Measurements from ENCODE around the gene CDC25B.
"Not testable (repeated sequence)": the region's sequence is repeated elsewhere in the genome, so short reads cannot be mapped to it uniquely, and the experiment has no call there.

CDC25B gene

DNA sequence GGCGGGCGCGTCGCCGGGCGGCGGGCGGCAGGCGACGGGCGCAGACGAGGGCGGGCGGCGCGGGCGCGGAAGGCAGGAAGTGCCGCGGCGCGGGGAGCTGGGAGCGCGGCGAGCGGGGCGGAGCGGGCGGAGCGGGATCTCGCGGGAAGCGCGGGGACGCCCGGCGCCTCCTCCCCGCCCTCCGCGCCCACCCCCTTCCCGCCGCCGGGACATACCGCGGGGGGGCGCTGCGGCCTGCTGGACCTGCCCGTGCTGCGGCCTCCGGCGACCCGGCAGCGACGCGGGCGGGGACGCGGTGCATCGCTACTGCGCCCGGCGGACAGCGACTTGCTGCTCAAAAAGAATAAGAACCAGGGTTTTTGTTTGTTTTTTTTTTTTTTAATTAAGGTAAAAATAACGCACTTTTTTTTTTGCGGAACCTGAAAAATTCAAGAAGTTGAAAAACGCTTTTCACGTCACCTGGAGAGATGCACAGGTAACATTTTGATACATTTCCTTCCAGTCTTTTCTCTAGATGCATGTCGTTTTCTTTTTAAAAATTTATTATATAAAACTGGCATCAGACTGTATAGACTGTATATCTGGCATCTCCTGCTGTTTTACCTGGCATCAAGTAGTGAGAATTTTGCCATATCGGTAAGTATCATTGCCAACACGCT is 9.3 kb upstream of the CDC25B start, which contains the start of gene CENPB:
TSS of gene CENPB (minus strand) at position 76 of the 659 bp plus-strand sequence. CDS start 257 bp downstream, outside the sequence.
- peak; percentile 60 for DNase-seq

DNA sequence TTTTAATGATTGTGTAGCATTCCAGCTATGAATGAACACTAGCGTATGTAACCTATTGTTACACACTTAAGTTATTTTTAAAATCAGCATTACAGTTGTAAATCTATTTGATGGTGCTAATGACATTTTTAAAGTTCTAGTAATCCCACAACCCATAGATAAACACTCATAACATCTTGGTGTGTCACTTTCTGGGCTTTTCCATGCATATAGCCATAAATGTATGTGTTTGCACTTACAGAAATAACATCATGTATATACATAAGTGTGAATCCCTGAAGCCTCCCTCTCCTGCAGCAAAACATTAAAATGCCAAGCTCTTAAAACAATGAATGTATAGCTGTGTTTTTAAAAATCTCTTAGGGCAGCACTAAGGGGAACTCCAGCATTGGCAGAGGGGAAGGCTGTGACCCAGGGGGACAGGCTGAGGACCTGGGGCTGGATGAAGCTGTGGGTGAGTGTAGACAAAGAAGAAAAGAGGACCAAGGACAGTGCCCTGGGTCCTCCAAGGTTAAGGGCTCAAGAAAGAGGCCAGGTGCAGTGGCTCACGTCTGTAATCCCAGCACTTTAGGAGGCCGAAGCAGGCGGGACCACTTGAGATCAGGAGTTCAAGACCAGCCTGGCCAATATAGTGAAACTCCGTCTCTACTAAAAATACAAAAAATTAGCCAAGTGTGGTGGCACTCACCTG is 8.6 kb upstream of the CDC25B start:
- DNase-seq, result no peak

DNA sequence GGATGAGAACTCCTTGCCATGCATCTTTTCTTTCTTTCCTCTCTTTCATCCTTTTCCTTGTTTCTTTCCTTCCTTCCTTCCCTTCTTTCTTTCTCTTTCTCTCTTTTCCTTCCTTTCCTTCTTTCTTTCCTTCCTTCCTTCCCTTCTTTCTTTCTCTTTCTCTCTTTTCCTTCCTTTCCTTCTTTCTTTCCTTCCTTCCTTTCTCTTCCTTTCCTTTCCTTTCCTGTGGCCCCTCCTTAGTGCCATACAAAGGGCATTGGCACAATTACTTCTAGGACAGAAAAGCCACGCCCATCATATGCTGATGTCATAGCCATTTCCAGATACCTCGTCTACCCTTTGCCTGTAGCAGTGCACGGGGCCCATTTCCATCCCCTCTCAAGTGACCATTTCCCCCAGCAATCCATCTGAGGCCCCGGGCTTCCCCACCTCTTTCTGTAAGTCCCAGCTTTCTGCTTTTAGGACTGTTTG is 7.4 kb upstream of the CDC25B start:
- no peak for DNase-seq

DNA sequence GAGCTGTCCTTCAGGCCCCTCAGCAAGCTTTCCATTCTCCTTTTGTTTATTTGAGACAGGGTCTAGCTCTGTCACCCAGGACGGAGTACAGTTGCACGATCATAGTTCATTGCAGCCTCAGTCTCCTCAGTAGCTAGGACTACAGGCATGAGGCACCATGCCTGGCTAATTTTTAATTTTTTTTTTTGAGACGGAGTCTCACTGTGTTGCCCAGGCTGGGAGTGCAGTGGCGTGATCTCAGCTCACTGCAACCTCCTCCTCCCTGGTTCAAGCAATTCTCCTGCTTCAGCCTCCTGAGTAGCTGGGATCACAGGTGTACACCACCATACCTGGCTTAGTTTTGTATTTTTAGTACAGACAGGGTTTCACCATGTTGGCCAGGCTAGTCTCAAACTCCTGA is 6.9 kb upstream of the CDC25B start:
- DNase-seq, result not testable (repeated sequence)

DNA sequence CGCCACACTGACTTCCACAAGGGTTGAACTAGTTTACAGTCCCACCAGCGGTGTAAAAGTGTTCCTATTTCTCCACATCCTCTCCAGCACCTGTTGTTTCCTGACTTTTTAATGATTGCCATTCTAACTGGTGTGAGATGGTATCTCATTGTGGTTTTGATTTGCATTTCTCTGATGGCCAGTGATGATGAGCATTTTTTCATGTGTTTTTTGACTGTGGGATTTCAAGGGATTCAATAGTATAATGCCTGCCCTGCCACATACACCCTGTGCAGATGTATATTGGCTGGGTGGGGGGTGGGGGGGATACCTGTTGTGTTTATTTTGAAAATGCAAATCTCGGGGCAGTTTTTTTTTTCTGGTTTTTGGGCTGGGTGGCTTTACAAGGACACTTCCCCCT is 1.9 kb upstream of the CDC25B start:
- DNase-seq, result not testable (repeated sequence)

DNA sequence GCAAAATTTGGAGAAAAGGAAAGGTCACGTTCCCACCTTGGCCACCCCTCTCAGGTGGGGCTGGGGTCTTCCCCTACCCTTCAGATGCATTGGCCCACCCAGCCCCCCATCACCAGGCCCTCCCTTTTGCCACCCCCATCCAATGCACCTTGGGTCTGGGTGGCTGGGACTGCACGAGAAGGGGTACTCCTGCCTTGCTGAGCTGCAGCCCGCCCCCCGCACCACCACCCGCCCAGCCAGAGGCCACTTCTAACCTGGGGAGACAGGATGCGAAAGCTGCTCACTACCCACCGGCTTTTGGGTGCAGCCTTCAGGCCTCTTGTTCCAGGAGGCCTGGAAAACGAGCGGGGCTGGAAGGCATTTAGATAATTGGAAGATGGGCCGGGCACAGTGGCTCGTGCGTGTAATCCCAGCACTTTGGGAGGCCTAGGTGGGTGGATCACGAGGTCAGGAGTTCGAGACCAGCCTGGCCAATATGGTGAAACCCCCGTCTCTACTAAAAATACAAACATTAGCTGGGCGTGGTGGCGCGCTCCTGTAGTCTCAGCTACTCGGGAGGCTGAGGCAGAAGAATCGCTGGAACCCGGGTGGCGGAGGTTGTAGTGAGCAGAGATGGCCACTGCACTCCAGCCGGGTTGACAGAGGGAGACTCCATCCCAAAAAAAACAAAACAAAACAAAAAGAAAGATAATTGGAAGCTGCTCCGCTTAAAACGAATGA is 1.2 kb upstream of the CDC25B start:
- no peak for DNase-seq

DNA sequence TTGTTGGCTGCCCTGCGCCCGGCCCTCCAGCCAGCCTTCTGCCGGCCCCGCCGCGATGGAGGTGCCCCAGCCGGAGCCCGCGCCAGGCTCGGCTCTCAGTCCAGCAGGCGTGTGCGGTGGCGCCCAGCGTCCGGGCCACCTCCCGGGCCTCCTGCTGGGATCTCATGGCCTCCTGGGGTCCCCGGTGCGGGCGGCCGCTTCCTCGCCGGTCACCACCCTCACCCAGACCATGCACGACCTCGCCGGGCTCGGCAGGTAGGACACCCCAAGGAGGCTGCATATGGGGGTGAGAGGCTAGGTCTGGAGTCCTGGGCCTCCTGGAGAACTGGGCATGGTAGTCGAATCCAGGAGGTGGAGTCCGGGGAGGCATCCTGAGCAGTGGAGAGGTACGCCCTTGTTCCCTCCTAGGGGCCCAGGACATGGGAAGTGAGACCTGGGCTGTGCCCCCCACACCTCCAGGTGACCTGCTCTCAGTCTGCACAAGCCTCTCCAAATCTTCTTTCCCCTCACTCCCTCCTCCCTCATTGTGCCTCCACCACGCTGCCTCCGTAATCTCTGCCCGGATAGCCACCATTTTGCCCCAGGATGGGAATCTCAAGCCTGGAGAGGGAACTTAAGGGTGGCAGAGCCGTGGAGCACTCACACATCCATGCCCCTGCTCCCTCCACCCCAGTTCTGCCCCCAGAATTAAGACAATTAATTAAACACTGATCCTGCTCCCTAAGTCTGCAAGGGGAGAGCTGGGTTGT is 541 bp downstream of the CDC25B start:
- no peak for DNase-seq

DNA sequence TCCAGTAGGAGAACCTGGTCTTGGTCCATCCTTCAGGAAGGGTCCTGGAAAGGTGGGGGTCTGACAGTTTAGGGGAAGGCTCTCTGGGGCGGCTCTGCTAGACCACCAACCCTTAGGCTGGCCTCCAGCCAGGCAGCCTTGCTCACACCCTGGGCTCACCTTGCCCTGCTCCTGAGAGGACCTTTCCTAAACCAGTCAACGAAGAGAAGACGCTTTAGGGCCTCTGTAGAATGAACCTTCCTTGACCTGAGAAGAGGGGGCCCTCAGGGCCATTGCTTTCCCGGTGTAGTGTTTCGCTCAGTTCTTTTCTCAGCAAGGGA is 1.1 kb downstream of the CDC25B start:
- DNase-seq, result no peak

DNA sequence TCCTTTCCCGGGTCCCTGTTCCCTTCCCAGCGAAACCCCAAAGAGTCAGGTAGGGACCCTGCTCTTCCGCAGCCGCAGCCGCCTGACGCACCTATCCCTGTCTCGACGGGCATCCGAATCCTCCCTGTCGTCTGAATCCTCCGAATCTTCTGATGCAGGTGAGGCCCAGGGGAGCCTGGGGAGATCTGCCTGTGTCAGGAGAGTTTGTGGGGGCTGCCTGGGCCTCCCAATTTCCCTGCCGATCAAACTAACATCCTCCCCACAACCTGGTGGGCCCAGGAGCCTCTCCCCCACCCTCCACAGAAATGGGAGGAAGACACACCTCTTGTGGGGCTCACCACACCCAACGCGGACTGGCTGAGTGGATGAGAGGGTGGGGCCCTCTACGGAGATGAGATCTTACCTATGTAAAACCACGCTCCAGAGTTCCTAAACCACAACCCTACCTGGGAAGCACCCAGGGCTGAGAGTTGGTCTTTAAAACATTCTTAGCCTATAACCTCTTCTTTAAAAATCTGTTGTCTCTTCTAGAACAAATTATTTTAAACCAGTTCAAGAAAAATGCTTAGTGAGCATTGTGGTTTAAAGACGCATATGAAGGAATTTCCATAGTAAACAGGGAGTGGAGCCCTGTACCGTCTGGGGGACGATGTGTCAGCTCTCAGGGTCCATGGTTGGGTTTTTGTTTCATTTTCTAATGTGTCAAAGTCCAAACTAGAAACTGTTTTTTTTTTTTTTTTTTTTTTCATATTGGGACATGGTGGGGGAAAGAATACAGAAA is 1.7 kb downstream of the CDC25B start:
- DNase-seq, result no peak

DNA sequence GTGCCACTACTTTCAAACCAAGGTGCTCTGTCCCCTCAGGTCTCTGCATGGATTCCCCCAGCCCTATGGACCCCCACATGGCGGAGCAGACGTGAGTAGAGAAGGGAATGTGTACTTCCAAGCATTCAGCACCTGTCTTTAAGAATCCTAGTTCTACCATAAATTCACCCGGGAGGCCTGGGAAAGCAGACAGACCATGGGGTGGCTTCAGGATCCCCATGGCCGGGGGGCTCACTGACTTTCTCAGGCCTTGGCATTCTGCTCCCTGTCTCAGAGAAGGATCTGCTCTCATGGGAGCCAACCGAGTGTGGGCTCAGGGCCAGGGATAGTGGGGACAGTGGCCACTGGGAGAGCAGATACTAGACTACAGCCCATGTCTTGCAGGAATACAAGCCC is 2.3 kb downstream of the CDC25B start:
- no peak for DNase-seq

DNA sequence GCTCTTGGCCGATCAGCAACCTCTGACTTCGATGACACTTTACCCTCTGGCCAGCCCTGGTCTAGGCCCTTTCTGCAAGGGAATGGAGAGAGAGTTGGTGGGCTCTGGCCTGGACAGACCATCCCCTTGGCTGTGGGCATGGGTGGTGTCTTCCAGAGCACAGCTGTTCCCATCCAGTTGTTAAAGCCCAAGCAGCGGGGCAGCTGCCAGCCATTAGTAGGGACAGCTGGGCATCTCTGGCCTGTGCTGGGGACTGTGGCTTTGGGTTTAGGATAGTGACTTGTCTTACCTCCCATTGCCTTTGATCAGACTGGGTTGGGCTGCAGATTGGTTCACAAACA is 2.8 kb downstream of the CDC25B start:
- no peak for DNase-seq

DNA sequence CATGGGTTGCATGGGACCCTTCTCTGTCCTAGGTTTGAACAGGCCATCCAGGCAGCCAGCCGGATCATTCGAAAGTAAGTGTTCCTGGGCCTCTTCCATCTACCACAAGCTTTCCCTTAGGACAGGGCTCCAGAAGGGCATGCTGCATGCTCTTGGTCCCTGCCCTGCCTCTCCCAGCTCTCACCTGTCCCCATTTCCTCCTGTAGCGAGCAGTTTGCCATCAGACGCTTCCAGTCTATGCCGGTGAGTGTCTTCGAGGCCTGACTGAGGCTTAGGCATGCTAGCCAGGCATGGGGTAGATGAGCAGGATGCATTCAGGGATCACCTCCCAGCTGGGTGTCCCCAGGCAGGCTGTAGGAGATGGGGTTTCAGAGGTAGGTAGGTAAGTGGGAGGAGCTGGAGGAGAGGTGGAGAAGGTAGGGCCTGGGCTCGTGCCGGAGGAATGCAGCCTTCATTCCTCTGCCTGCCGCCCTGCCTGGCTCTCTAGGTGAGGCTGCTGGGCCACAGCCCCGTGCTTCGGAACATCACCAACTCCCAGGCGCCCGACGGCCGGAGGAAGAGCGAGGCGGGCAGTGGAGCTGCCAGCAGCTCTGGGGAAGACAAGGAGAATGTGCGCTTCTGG is 4.3 kb downstream of the CDC25B start:
- DNase-seq, result no peak

DNA sequence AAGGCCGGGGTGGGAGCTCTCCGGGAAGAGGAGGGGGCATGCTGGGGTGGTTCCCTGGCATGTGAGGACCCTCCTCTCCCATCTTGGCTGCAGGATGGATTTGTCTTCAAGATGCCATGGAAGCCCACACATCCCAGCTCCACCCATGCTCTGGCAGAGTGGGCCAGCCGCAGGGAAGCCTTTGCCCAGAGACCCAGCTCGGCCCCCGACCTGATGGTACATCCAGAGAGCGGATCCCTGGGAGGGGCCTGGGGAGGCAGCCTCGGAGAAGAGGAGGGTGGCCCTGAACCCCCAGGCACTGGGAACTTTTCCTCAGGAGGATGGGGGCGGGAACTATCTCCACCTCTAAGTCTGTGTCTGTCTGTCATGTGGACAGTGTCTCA is 4.8 kb downstream of the CDC25B start:
- DNase-seq, result no peak

DNA sequence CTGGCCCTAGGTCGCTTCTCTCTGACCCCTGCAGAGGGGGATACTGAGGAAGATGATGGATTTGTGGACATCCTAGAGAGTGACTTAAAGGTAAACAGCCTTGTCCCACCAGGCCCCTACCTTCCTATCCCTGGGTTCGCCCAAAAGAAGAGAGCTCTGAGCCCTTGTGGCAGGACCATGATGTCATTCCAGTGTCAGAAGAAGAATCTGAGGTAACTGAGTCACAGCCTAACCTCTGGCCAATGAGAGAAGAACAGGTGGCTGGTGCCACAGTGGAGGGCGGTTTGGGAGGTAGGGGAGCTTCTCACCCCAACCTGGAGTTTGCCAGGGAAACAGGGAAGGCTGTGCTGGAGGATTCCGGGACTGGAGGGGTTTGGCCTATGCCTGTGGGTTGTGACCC is 5.2 kb downstream of the CDC25B start:
- DNase-seq, result no peak

DNA sequence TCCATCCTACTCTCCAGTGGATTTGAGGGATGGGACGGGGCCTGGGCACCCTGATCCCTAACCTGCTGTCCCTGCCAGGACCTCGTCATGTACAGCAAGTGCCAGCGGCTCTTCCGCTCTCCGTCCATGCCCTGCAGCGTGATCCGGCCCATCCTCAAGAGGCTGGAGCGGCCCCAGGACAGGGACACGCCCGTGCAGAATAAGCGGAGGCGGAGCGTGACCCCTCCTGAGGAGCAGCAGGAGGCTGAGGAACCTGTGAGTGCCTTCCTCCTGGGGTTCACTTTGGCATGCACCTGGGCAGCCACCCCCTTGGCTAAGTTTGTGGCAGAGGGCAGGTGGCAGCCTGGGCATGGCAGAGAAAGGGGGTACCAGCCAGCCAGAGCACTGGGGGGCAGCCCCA is 5.7 kb downstream of the CDC25B start:
- DNase-seq, result no peak

DNA sequence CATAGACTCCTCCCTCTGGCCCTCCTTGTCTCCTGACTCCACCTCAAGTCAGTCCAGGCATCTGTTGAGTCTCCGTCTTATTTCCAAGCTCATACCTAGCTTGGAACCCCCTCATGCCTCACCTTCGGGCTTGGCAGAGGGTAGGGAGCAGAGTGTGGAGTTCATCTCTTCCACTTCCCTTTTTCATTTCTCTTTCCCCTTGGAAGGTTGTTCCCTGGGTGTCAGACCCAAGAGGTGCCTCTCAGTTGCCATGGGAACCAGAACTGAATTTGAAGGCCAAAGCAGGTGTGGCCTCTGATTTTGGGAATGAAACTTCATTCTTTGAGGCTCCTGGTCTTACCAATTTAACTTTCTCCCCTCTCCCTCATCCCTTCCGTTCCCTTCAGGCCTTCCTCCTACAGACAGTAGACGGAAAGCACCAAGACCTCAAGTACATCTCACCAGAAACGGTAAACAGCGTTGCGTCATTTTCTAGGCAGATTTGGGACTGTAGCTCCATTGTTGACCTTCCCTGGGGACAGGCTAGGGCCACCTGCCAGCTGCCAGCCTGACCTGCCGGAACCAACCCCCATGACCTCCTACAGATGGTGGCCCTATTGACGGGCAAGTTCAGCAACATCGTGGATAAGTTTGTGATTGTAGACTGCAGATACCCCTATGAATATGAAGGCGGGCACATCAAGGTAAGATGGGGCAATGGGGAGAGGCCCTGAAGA is 6.6 kb downstream of the CDC25B start:
- DNase-seq, result no peak

DNA sequence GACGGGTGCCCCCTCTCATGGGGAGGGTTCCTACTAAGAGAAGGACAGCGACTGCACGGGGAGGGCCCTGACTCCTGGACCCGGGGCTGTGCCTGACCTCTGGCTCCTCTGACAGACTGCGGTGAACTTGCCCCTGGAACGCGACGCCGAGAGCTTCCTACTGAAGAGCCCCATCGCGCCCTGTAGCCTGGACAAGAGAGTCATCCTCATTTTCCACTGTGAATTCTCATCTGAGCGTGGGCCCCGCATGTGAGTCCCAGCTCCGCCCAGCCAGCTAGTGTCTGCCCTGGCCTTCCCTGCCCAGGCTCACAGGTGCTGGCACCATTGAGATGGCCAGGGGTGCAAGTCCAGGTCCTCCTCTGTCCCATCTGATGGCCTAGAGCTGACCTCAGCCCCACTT is 7.2 kb downstream of the CDC25B start:
- DNase-seq, result no peak

DNA sequence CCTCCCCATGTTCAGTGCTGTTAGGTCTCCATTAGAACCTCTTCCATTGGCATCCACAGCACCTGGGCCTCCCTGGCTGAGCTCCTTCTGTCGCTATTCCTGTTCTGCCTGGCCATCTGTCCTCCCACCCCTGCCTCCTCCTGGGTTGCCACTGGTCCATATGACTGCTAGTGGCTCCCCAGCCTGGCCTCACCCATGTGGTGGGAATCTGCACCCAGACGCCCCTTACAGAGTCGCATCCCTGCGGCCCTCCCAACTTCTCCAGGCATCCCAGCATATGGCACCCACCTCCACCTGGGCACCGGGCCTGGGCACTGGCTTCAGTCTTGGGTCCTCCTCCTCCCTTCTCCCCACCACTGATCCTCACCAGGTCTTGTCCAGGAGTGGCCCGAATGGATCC is 7.7 kb downstream of the CDC25B start:
- no peak for DNase-seq

DNA sequence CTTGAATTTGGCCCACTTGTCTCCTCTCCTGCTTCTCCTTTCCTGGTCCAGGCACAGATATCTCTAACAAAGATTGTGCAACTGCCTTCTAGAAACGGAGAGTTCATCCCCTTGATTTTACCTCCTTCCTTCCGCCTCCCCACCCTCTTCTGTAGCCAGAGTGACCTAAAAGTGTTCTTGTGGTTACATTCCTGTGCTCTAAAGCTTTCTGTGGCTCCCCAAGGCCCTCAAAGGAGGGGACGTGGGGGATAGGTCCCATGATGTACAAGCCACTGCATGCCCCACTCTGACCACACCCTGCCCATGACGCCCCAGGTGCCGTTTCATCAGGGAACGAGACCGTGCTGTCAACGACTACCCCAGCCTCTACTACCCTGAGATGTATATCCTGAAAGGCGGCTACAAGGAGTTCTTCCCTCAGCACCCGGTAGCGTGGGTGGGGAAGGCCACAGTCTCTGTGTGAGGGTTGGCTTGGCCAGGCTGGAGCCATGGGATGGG is 8.2 kb downstream of the CDC25B start:
- DNase-seq, result no peak

DNA sequence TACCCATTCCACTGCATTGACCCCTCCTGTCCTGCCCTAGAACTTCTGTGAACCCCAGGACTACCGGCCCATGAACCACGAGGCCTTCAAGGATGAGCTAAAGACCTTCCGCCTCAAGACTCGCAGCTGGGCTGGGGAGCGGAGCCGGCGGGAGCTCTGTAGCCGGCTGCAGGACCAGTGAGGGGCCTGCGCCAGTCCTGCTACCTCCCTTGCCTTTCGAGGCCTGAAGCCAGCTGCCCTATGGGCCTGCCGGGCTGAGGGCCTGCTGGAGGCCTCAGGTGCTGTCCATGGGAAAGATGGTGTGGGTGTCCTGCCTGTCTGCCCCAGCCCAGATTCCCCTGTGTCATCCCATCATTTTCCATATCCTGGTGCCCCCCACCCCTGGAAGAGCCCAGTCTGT is 8.7 kb downstream of the CDC25B start:
- no peak for DNase-seq

DNA sequence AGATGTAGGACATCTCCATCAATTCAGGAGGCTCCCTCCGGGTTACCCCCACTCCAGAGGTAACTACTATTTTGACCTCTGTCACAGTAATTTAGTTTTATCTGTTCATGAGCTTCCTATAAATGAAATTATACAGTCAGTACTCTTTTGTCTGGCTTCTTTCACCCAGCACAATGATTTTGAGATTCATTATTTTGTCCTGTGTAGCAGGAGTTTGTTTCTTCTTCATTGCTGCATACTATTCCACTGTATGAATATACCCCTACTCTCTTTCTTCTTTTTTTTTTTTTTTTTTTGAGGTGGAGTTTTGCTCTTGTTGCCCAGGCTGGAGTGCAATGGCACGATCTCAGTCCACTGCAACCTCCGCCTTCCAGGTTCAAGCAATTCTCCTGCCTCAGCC is 12.4 kb downstream of the CDC25B start:
- DNase-seq, result no peak
